Measurements from ENCODE around the gene TSNAX.

DNA sequence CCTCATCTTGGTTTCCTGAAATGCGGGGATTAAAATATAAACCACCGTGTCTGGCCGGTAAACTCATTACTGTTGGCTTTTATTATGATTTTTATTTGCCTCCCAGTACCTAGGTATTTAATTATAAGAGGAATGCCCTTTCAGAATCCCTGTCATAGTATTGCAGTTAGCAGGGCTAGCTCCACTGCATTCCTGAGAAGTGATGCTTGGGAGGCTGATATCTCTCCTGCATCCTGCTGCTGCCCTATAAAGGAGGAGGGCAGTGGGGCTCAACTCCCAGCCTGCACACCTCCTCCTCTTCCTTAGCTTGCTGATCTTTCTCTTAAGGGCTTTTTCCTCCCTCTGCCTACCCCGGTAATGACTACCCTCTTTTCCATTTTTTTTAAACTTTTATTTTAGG lies 78.2 kb downstream of the TSNAX start:
- TF ChIP-seq GATA2 (IDR thresholded peaks at IDR 0.05; ENCODE audit: low read depth, low read length) (no peak), GATA3 (IDR thresholded peaks at IDR 0.05; ENCODE audit: low read depth, low read length) (no peak)

All from SH-SY5Y (cell line).